Right cardiac atrium (tissue), 5 donors: ENCODE results near the gene VPS25. TPM values are rescaled to one million over a fixed set of nuclear protein-coding genes. Genes with fewer than 3 reads are reported as not detected.

Experiments used
- ATAC-seq, 2 donors: fragments of 200-7000 bp; cut with Tn5 transposase; one replicate each; pipeline versions ENCODE4 v1.8.0 to v1.9.1; 2020; ENCODE audit warnings: moderate library complexity in 2 of 2, mild to moderate bottlenecking in 1 of 2
- DNase-seq, 3 donors: peaks; one replicate each; pipeline ENCODE4 v3.0.0-alpha.2; 2020
- H3K27ac ChIP-seq: one replicate; pipeline ENCODE4 v1.5.1; 2013; ENCODE audit warnings: mild to moderate bottlenecking, low read length, control low read depth, moderate library complexity
- H3K27me3 ChIP-seq: one replicate; pipeline ENCODE4 v1.6.1; 2013; ENCODE audit not compliant: control insufficient read depth, insufficient read depth
- H3K4me1 ChIP-seq: one replicate; pipeline ENCODE4 v1.6.1; 2013; ENCODE audit warnings: low read length; ENCODE audit not compliant: control insufficient read depth, insufficient read depth
- H3K4me3 ChIP-seq: one replicate; pipeline ENCODE4 v1.5.1; 2013; ENCODE audit warnings: low read length, control low read depth
- H3K9me3 ChIP-seq: one replicate; pipeline ENCODE4 v1.6.1; 2013; ENCODE audit warnings: low read length; ENCODE audit not compliant: control insufficient read depth
- WGBS: extraction: QIAGEN DNeasy Blood & Tissue Kit; methylation state at CpG from one replicate; pipeline ENCODE4 v1.1.7; 2013; 5-methylcytosine and 5-hydroxymethylcytosine counted together
- intact Hi-C, 4 donors: fragments of 100-400 bp; cut with DNase I; formaldehyde crosslinking; loops; one replicate each; pipeline versions ENCODE4 v1.11.0 to v1.14.0; 2022 to 2023
- microRNA-seq, 2 donors: library from miRNA; unstranded; fragments of <30 nt; microRNA quantifications; one replicate each; pipeline ENCODE4 v1.2.0, GENCODE V29; 2020 to 2021
- polyA plus RNA-seq: library from polyadenylated mRNA; stranded (reverse); fragments of 200-250 nt; gene quantifications from one replicate; pipeline ENCODE4 v1.2.3, GENCODE V29; 2013
- total RNA-seq, 4 donors: library from RNA; stranded (reverse); fragmentation: NEBNext Ultra II Directional; extraction: Animal tissue kit (Norgen Biotek cat#: 25700); gene quantifications; one replicate each; pipeline ENCODE4 v1.2.1, GENCODE V29; 2021
- donor health status: healthy with polysubstance abuse.
- donor health status: DM: no; HTN: yes; CAD: no.
- donor health status: DM: no; HTN: no; CAD: no.
- donor health status: DM: no; HTN: yes; CAD: no; lungs with severe emphysema.
- donor health status: DM: yes; HTN: yes; CAD: no.

Gene VPS25
- total and polyA plus RNA-seq, 5 donors, result 32.0 to 42.7 (median 33.8) TPM

GRCh38 chr17:42817866-42818265 is 44.6 kb downstream of the VPS25 start:
- intact Hi-C loops, result loop anchor here in 3 of 4 donors (10.0 kb wide), 2 partner anchors 93 to 103 kb away; no protein-coding TSS in a partner anchor
- 57% methylated on average over 1 of the region's 1 CpG for WGBS

GRCh38 chr17:42818379-42818778 is 45.1 kb downstream of the VPS25 start:
- Histone ChIP-seq H3K27me3 (no peaks in the 10 kb centered on the region), H3K4me3 (no peak overlapping the region), H3K27ac (no peak overlapping the region), H3K4me1 (no peaks in the 10 kb centered on the region), H3K9me3 (no peaks in the 10 kb centered on the region)
- DNase-seq (no peak), ATAC-seq (no peak)
- 64% methylated on average over 5 of the region's 5 CpGs for WGBS
- intact Hi-C loops, result loop anchor here in 3 of 4 donors (10.0 kb wide), 2 partner anchors 94 to 104 kb away; no protein-coding TSS in a partner anchor

More at GRCh38 chr17:42817866-42818265, 44.6 kb downstream of the VPS25 start:
- no peaks in the 10 kb centered on the region for H3K4me1 ChIP-seq
- no peaks in the 10 kb centered on the region for H3K9me3 ChIP-seq
- no peaks in the 10 kb centered on the region for H3K27me3 ChIP-seq
- ATAC-seq (no peak), DNase-seq (no peak)
- H3K27ac ChIP-seq, result no peak overlapping the region
- H3K4me3 ChIP-seq, result no peak overlapping the region

GRCh38 chr17:42819939-42820535 is 46.8 kb downstream of the VPS25 start:
- Histone ChIP-seq H3K9me3 (no peaks in the 10 kb centered on the region), H3K27me3 (no peaks in the 10 kb centered on the region), H3K27ac (no peak overlapping the region), H3K4me1 (peaks cover 2% of the 10 kb centered on the region), H3K4me3 (no peak overlapping the region)
- ATAC-seq, result no peak
- 30% methylated on average over 2 of the region's 2 CpGs for WGBS
- intact Hi-C loops, result loop anchor here in 3 of 4 donors (10.0 kb wide), 2 partner anchors 95 to 105 kb away; no protein-coding TSS in a partner anchor
- peak; percentile 57 to 71 (median 69) for DNase-seq

- ATAC-seq, result no peak
- H3K4me1 ChIP-seq, result peaks cover 2% of the 10 kb centered on the region
- no peak for DNase-seq
- 92% methylated on average over 7 of the region's 7 CpGs for WGBS
- no peak overlapping the region for H3K27ac ChIP-seq
- H3K27me3 ChIP-seq, result no peaks in the 10 kb centered on the region
- H3K4me3 ChIP-seq, result no peak overlapping the region
- H3K9me3 ChIP-seq, result no peaks in the 10 kb centered on the region
- intact Hi-C loops, result no loop called here
Observed at GRCh38 chr17:42821176-42821575, 47.9 kb downstream of the VPS25 start.

GRCh38 chr17:42827472-42827871 is 54.2 kb downstream of the VPS25 start:
- Histone ChIP-seq H3K27ac (no peak overlapping the region), H3K4me3 (no peak overlapping the region), H3K9me3 (no peaks in the 10 kb centered on the region), H3K4me1 (peaks cover 2% of the 10 kb centered on the region), H3K27me3 (no peaks in the 10 kb centered on the region)
- WGBS, result 88% methylated on average over 1 of the region's 1 CpG
- ATAC-seq, result no peak
- DNase-seq, result no peak
- intact Hi-C loops, result no loop called here

Small RNAs within 50 kb of the gene (microRNA-seq; reads per million reads assigned to microRNA genes)
- gene MIR6781, result 0 to 0.54 reads per million in 2 donors

Other genes with a start within 250 kb of the VPS25 start
- 10 to 100 TPM; 11.3 to 18.8 (median 15.0) TPM for gene NAGLU, start 237.2 kb upstream of the VPS25 start, total RNA-seq
- gene NAGLU, start 237.2 kb upstream of the VPS25 start, polyA plus RNA-seq, result 13.7 TPM
- 1 to 10 TPM; 1.2 to 1.6 (median 1.4) TPM for gene HSD17B1, start 220.5 kb upstream of the VPS25 start, total RNA-seq
- 2.5 TPM for gene HSD17B1, start 220.5 kb upstream of the VPS25 start, polyA plus RNA-seq
- 10 to 100 TPM; 32.4 to 45.5 (median 40.0) TPM for gene COASY, start 211.3 kb upstream of the VPS25 start, total RNA-seq
- gene COASY, start 211.3 kb upstream of the VPS25 start, polyA plus RNA-seq, result 30.2 TPM
- 10 to 100 TPM; 46.9 to 63.8 (median 54.2) TPM for gene MLX, start 206.3 kb upstream of the VPS25 start, total RNA-seq
- gene MLX, start 206.3 kb upstream of the VPS25 start, polyA plus RNA-seq, result 65.0 TPM
- gene PSMC3IP, start 195.7 kb upstream of the VPS25 start, total RNA-seq, result 1 to 10 TPM; 1.4 to 3.3 (median 2.5) TPM
- 2.2 TPM for gene PSMC3IP, start 195.7 kb upstream of the VPS25 start, polyA plus RNA-seq
- 10 to 100 TPM; 23.9 to 27.0 (median 25.5) TPM for gene RETREG3, start 164.1 kb upstream of the VPS25 start, total RNA-seq
- gene RETREG3, start 164.1 kb upstream of the VPS25 start, polyA plus RNA-seq, result 13.0 TPM
- gene TUBG1, start 163.8 kb upstream of the VPS25 start, total RNA-seq, result 10 to 100 TPM; 34.3 to 60.7 (median 46.0) TPM
- gene TUBG1, start 163.8 kb upstream of the VPS25 start, polyA plus RNA-seq, result 48.9 TPM
- gene TUBG2, start 114.2 kb upstream of the VPS25 start, total RNA-seq, result 10 to 100 TPM; 11.6 to 21.3 (median 18.4) TPM
- gene TUBG2, start 114.2 kb upstream of the VPS25 start, polyA plus RNA-seq, result 19.8 TPM
- 10 to 100 TPM; 14.4 to 30.8 (median 23.9) TPM for gene PLEKHH3, start 96.5 kb upstream of the VPS25 start, total RNA-seq
- gene PLEKHH3, start 96.5 kb upstream of the VPS25 start, polyA plus RNA-seq, result 23.0 TPM
- 1 to 10 TPM; 1.8 to 2.9 (median 2.5) TPM for gene CCR10, start 91.6 kb upstream of the VPS25 start, total RNA-seq
- 2.6 TPM for gene CCR10, start 91.6 kb upstream of the VPS25 start, polyA plus RNA-seq
- 1 to 10 TPM; 4.6 to 9.9 (median 7.1) TPM for gene CNTNAP1, start 90.9 kb upstream of the VPS25 start, total RNA-seq
- gene CNTNAP1, start 90.9 kb upstream of the VPS25 start, polyA plus RNA-seq, result 4.6 TPM
- gene EZH1, start 28.4 kb upstream of the VPS25 start, total RNA-seq, result 10 to 100 TPM; 32.4 to 53.2 (median 43.6) TPM
- 22.5 TPM for gene EZH1, start 28.4 kb upstream of the VPS25 start, polyA plus RNA-seq
- gene RAMP2, start 12.2 kb upstream of the VPS25 start, total RNA-seq, result 10 to 100 TPM; 29.2 to 45.9 (median 40.9) TPM
- 73.5 TPM for gene RAMP2, start 12.2 kb upstream of the VPS25 start, polyA plus RNA-seq
- gene WNK4, start 7.2 kb downstream of the VPS25 start, total RNA-seq, result not detected
- 0.05 TPM for gene WNK4, start 7.2 kb downstream of the VPS25 start, polyA plus RNA-seq
- 10 to 100 TPM; 64.4 to 74.4 (median 70.7) TPM for gene COA3, start 25.3 kb downstream of the VPS25 start, total RNA-seq
- gene COA3, start 25.3 kb downstream of the VPS25 start, polyA plus RNA-seq, result 142 TPM
- under 1 TPM in 2 of 4 donors, not detected in 2; 0.20 to 0.53 TPM for gene CNTD1, start 25.4 kb downstream of the VPS25 start, total RNA-seq
- 0.59 TPM for gene CNTD1, start 25.4 kb downstream of the VPS25 start, polyA plus RNA-seq
- 10 to 100 TPM; 69.6 to 88.1 (median 71.8) TPM for gene BECN1, start 50.8 kb downstream of the VPS25 start, total RNA-seq
- 54.3 TPM for gene BECN1, start 50.8 kb downstream of the VPS25 start, polyA plus RNA-seq
- gene PSME3, start 59.9 kb downstream of the VPS25 start, total RNA-seq, result 10 to 100 TPM; 61.0 to 82.0 (median 70.1) TPM
- 57.6 TPM for gene PSME3, start 59.9 kb downstream of the VPS25 start, polyA plus RNA-seq
- gene AOC2, start 71.1 kb downstream of the VPS25 start, total RNA-seq, result under 1 TPM; 0.37 to 0.67 (median 0.51) TPM
- 0.52 TPM for gene AOC2, start 71.1 kb downstream of the VPS25 start, polyA plus RNA-seq
- gene AOC3, start 77.8 kb downstream of the VPS25 start, total RNA-seq, result 10 to 100 TPM; 11.5 to 29.9 (median 24.9) TPM
- 29.1 TPM for gene AOC3, start 77.8 kb downstream of the VPS25 start, polyA plus RNA-seq
- not detected for gene G6PC1, start 127.3 kb downstream of the VPS25 start, total RNA-seq
- gene G6PC1, start 127.3 kb downstream of the VPS25 start, polyA plus RNA-seq, result not detected
- gene AARSD1, start 191.0 kb downstream of the VPS25 start, total RNA-seq, result 10 to 100 TPM; 26.0 to 35.7 (median 30.6) TPM
- gene AARSD1, start 191.0 kb downstream of the VPS25 start, polyA plus RNA-seq, result 41.6 TPM
- 10 to 100 TPM; 31.3 to 44.4 (median 34.5) TPM for gene PTGES3L, start 206.6 kb downstream of the VPS25 start, total RNA-seq
- gene PTGES3L, start 206.6 kb downstream of the VPS25 start, polyA plus RNA-seq, result 60.3 TPM
- 10 to 100 TPM in 3 of 4 donors, 1 to 10 TPM in 1; 9.8 to 14.4 (median 10.7) TPM for gene RUNDC1, start 207.1 kb downstream of the VPS25 start, total RNA-seq
- 6.7 TPM for gene RUNDC1, start 207.1 kb downstream of the VPS25 start, polyA plus RNA-seq
- gene RPL27, start 225.0 kb downstream of the VPS25 start, total RNA-seq, result 100 to 1,000 TPM; 651 to 877 (median 735) TPM
- gene RPL27, start 225.0 kb downstream of the VPS25 start, polyA plus RNA-seq, result 2,068 TPM
- gene IFI35, start 233.3 kb downstream of the VPS25 start, total RNA-seq, result 10 to 100 TPM; 15.1 to 20.3 (median 19.5) TPM
- gene IFI35, start 233.3 kb downstream of the VPS25 start, polyA plus RNA-seq, result 19.1 TPM
- 100 to 1,000 TPM in 1 of 4 donors, 10 to 100 TPM in 3; 85.9 to 107 (median 93.7) TPM for gene VAT1, start 248.9 kb downstream of the VPS25 start, total RNA-seq
- gene VAT1, start 248.9 kb downstream of the VPS25 start, polyA plus RNA-seq, result 71.6 TPM